Neural progenitor cell (in vitro differentiated cells): ENCODE data around the gene NUTM2D.
"Not testable (repeated sequence)": the region's sequence is repeated elsewhere in the genome, so short reads cannot be mapped to it uniquely, and the experiment has no call there.

Experiments used
- EZH2phosphoT487 ChIP-seq: fragments of 200-600 bp; sonication (generic); IDR thresholded peaks from 2 replicates; pipeline ENCODE4 v1.6.1; 2017; ENCODE audit warnings: antibody characterized with exemption
- TF ChIP-seq, protein P1 (sequence below): fragments of 200-600 bp; sonication (generic); IDR thresholded peaks from 2 replicates; pipeline ENCODE4 v1.5.1; 2017; ENCODE audit warnings: antibody characterized with exemption, mild to moderate bottlenecking

DNA sequence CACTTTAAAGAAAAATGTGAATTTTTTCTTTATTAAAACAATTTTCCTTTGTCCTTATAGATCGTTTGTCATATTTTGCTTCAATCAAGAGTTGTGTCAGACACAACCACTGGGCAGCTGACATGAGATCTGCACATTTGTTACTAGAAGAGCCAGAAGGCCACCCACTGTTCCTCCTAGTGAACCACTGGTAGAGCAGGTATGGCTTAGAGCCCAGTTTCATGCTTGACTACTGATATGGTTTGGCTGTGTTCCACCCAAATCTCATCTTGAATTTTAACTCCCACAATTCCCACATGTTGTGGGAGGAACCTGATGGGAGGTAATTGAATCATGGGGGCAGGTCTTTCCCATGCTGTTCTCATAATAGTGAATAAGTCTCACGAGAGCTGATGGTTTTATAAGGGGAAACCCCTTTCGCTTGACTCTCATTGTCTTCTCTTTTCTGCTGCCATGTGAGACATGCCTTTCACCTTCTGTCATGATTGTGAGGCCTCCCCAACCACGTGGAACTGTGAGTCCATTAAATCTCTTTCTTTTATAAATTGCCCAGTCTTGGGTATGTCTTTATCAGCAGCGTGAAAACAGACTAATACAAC, 28.3 kb downstream of the NUTM2D start:
- not testable (repeated sequence) for TF ChIP-seq EZH2phosphoT487
- TF ChIP-seq, protein P1, sequence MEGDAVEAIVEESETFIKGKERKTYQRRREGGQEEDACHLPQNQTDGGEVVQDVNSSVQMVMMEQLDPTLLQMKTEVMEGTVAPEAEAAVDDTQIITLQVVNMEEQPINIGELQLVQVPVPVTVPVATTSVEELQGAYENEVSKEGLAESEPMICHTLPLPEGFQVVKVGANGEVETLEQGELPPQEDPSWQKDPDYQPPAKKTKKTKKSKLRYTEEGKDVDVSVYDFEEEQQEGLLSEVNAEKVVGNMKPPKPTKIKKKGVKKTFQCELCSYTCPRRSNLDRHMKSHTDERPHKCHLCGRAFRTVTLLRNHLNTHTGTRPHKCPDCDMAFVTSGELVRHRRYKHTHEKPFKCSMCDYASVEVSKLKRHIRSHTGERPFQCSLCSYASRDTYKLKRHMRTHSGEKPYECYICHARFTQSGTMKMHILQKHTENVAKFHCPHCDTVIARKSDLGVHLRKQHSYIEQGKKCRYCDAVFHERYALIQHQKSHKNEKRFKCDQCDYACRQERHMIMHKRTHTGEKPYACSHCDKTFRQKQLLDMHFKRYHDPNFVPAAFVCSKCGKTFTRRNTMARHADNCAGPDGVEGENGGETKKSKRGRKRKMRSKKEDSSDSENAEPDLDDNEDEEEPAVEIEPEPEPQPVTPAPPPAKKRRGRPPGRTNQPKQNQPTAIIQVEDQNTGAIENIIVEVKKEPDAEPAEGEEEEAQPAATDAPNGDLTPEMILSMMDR = not testable (repeated sequence)
